Spinal cord (tissue), 10 donors: ENCODE measurements around the gene MGMT. TPM values are rescaled to one million over a fixed set of nuclear protein-coding genes. Genes with fewer than 3 reads are reported as not detected.

Experiments used
- DNase-seq, 6 donors: peaks; one replicate each; pipeline versions ENCODE4 v3.0.0 to v3.0.0-alpha.2; 2013 to 2015; ENCODE audit warnings: low spot score in 6 of 6, low read depth in 4 of 6
- H3K27ac ChIP-seq: one replicate; pipeline ENCODE4 v1.5.1; 2013; ENCODE audit warnings: low read depth, low read length, control low read depth
- H3K27me3 ChIP-seq: one replicate; pipeline ENCODE4 v1.6.1; 2013; ENCODE audit warnings: low read length; ENCODE audit not compliant: control insufficient read depth, insufficient read depth
- H3K36me3 ChIP-seq: one replicate; pipeline ENCODE4 v1.6.1; 2013; ENCODE audit warnings: low read length; ENCODE audit not compliant: control insufficient read depth, insufficient read depth
- H3K4me1 ChIP-seq: one replicate; pipeline ENCODE4 v1.6.1; 2013; ENCODE audit warnings: low read length; ENCODE audit not compliant: control insufficient read depth, insufficient read depth
- H3K4me3 ChIP-seq: one replicate; pipeline ENCODE4 v1.5.1; 2013; ENCODE audit warnings: low read depth, low read length, control low read depth
- H3K9me3 ChIP-seq: one replicate; pipeline ENCODE4 v1.6.1; 2013; ENCODE audit warnings: low read length; ENCODE audit not compliant: control insufficient read depth, insufficient read depth
- WGBS: methylation state at CpG from one replicate; pipeline ENCODE4 v1.1.5; 2013; ENCODE audit warnings: missing lambda C conversion rate; ENCODE audit not compliant: insufficient coverage; 5-methylcytosine and 5-hydroxymethylcytosine counted together
- polyA plus RNA-seq, 2 donors: library from polyadenylated mRNA; unstranded; fragments of 120-200 nt; gene quantifications; one replicate each; pipeline ENCODE4 v1.2.1, GENCODE V29; 2013; ENCODE audit not compliant: insufficient read length in 2 of 2
- total RNA-seq, 2 donors: library from RNA; depleted of rRNA in 1 of 2; stranded (reverse); fragments of 120-200 nt in 1 of 2; fragments of >200 nt in 1 of 2; gene quantifications; one replicate each; pipeline versions ENCODE4 v1.2.3 to v1.2.4, GENCODE V29; 2013 to 2014
- donor health status: healthy.

Gene MGMT
- total and polyA plus RNA-seq, 4 donors, result 10.4 to 31.9 (median 13.7) TPM

DNA sequence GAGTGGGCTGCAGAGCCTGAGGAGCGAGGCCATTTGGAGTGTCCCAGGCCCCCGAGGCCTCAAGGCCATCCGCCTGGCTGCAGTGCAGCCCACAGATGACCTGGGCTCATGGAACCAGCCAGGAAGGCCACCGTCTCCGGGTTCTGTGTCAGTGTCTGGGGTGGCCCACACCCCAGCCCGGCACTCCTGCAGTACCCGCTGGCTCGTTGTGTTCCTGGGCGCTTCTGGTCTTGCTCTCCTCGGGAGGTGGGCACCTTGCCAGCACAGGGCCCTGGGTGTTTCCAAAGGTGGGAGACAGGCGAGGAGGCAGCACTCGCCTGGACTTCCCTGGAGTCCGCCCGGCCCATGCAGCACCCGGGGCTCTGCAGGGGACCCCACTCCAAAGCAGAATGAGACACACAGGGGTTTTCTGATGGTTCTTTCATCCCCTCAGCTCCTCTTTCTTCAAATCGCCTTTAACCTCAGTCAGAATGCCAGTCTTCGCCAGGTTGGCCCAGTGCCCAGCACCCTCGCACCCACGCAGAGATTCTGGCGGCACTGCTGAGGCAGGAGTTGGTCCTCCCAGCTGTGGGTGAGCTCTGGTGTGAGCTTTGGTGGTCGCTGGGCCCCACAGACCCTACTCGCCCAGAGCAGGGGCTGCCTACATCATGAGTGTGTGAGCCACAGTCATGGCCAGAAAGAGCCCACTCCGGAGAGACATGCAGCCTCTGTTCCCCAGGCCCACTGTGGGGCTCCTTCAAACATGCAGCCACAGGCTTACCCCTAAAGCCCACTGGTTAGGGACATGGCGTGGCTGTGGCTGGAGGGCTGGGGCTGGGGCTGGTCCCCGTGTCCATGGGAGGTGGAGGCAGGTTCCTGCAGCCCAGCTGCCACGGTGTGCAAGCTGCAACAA lies 341.3 kb downstream of the MGMT start:
- Histone ChIP-seq H3K36me3 (no peaks in the 10 kb centered on the region), H3K4me1 (no peaks in the 10 kb centered on the region), H3K4me3 (no peak overlapping the region), H3K27me3 (peaks cover 2% of the 10 kb centered on the region), H3K27ac (no peak overlapping the region), H3K9me3 (peaks cover 6% of the 10 kb centered on the region)
- WGBS, result 80% methylated on average over 25 of the region's 26 CpGs
- DNase-seq, result no peak

DNA sequence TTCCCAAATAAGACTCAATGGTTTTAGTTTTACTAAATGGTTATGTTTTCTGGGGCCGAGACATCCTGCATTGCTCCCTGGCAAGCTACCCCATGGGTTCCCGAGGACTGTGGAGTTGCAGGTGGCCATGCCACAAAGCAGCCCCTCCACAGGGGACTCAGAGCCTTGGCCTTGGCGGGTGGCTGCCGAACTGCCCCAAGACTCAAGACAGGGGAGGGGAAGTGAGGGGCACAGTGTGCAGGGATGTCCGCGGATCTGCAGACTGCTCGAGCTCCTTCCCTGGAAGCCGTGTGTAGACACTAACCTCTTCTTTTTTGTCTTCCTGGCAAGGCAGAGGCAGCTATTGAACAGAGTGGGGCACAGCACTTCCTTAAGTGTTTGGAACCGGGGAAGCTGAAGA lies 342.4 kb downstream of the MGMT start:
- 70% methylated on average over 5 of the region's 9 CpGs for WGBS
- H3K4me3 ChIP-seq, result no peak overlapping the region
- no peaks in the 10 kb centered on the region for H3K4me1 ChIP-seq
- H3K27me3 ChIP-seq, result peaks cover 2% of the 10 kb centered on the region
- H3K36me3 ChIP-seq, result no peaks in the 10 kb centered on the region
- no peak overlapping the region for H3K27ac ChIP-seq
- no peak for DNase-seq
- peaks cover 3% of the 10 kb centered on the region for H3K9me3 ChIP-seq

DNA sequence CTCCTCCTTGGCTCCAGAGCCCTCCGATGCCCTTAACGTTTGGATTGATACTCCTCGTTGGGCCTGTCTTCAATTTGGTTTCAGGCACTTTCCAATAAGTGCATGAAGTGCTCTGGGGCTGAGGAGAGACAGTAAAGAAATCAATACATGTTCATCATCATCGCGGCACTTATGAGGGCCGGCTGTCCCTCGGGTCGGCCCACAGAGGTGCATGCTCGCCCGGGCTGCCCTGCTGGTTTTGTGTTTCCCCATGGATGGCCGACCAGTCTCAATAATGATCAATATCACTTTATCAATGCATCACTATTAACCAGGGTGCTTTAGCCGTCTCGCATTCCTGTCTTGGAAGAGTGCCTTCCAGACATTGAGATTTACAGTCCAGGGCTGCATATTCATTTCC lies 342.8 kb downstream of the MGMT start:
- Histone ChIP-seq H3K4me3 (no peak overlapping the region), H3K27ac (no peak overlapping the region), H3K9me3 (peaks cover 3% of the 10 kb centered on the region), H3K27me3 (peaks cover 2% of the 10 kb centered on the region), H3K36me3 (no peaks in the 10 kb centered on the region), H3K4me1 (no peaks in the 10 kb centered on the region)
- 80% methylated on average over 10 of the region's 13 CpGs for WGBS
- DNase-seq, result no peak

DNA sequence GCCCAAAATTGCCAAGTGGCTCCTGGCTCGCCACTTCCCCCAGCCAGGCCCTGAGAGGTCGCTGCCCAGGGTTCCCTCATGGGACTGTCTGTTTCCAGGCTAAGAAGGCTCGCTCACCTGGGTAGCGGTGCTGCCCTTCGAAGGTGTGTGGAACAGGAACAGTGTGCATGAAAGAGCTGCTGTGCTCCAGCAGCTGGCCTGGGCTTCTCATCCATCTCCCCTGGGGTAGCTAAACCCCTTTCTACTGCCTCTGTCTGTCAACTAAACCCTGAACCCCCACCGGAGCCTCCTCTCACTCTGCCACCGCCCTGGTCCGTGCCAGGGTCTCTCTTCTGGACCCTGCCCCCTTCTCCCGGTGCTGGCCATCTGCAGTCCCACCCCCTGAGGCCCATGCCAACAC lies 344.2 kb downstream of the MGMT start:
- no peak overlapping the region for H3K27ac ChIP-seq

DNA sequence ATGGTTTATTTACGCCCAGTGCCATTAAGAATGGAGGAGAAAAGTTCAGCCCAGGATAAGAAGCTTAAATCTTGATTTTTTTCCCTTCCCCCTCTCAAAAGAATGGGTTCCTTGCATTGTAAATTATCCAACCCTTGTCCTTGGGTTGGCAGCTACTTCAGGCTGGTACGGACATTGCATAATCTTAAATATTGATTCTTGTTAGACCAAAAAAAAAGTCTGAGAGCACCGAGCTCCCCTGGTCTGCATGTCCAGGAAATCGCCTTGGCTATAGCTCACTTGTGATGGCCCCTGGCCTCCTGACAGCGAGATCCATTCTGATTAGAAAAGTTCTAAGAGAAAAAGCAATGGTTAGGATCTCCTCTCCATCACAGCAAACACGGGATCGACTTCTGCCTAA lies 345.4 kb downstream of the MGMT start:
- DNase-seq, result no peak
- Histone ChIP-seq H3K27me3 (peaks cover 2% of the 10 kb centered on the region), H3K9me3 (no peaks in the 10 kb centered on the region), H3K36me3 (no peaks in the 10 kb centered on the region), H3K27ac (no peak overlapping the region), H3K4me1 (peaks cover 8% of the 10 kb centered on the region), H3K4me3 (no peak overlapping the region)
- WGBS, result 70% methylated on average over 4 of the region's 7 CpGs

More for the DNA sequence above, 344.2 kb downstream of the MGMT start:
- Histone ChIP-seq H3K9me3 (no peaks in the 10 kb centered on the region), H3K36me3 (no peaks in the 10 kb centered on the region), H3K4me1 (peaks cover 8% of the 10 kb centered on the region), H3K27me3 (peaks cover 2% of the 10 kb centered on the region), H3K4me3 (no peak overlapping the region)
- 90% methylated on average over 9 of the region's 9 CpGs for WGBS
- no peak for DNase-seq

DNA sequence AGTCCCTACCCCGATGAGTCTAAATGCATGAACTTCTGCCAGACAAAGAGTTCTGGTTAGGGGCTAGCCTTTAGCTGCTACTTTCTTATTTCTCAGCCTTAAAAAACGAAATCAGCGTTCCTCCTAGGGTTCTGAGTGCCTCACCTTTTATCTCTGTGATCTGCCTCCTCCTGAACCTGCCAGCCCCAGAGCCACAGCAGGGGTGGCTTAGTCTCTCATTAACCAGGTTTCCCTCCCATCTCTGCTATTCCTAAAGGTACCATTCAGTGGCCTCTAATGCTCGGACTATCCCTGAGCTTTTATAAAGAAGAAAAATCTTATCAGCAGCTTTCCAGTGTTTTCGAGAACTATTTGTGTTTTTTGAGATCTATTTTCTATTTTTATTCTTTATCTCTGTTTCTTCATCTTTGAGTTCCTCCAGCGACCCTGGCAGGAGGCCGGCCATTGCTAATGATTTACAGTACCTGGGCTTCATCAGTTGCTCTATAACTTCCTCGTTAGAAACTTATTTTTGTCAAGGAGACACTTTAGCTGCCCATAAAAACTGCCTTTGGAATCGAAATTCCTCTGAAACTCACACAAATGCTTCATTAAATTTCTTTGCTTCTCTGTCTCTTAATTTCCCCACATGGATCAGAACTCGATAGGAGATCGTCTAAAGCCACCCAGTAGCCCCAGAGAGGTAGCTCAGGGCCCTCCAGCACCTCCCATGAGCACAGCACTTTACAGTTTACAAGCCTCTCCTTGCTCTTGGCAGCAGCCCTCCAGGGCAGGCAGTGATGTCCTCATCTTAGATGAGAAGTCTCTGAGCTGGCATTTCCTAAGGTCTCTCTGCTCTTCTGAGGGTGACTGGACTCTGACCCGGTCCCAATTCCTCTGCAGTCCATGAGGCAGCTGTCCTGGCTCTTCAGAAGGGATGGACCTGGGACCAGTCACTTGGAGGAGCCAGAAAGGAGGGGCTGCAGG lies 347.9 kb downstream of the MGMT start:
- Histone ChIP-seq H3K9me3 (no peaks in the 10 kb centered on the region), H3K4me1 (peaks cover 8% of the 10 kb centered on the region), H3K36me3 (no peaks in the 10 kb centered on the region), H3K27ac (no peak overlapping the region), H3K27me3 (peaks cover 2% of the 10 kb centered on the region), H3K4me3 (no peak overlapping the region)
- DNase-seq, result peak in 1 of 6 donors; percentile 6
- 87% methylated on average over 10 of the region's 12 CpGs for WGBS

DNA sequence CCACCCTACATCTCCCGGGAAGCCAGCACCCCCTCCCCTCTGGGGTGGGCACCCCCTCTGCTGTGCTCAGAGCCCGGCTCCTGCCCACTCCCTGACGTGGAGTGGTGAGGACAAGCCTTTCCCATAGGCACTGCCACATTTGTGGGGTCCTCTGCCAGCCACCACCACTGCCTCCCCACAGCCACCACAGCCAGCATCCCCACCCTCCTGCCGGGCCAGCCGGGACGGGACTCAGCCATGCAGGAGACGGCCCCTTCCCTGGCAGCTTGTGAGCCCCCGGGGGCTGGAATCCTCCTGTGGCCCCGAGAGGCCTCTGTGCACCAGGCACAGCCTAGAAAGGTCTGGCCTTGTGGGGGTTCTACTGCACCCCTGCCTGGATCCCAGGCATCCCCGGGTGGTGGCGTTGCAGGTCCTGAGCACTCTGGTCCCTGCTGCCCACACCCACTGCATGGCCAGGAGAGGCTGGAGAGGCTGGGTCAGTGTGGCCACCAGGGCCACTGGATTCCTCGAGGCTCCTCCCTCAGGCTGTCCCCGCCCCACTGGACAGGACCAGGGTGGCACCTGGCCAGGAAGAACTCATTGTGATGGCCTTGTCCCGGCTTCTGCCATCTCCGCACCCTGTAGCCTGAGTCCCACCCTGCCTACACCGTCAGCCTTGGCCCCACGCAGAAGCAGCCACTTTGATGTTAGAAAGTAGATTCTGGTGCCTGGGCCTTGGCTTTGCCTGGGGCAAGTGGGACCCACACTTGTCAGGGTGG lies 349.0 kb downstream of the MGMT start:
- H3K9me3 ChIP-seq, result no peaks in the 10 kb centered on the region
- no peaks in the 10 kb centered on the region for H3K27me3 ChIP-seq
- no peak overlapping the region for H3K4me3 ChIP-seq
- DNase-seq, result no peak
- 89% methylated on average over 17 of the region's 17 CpGs for WGBS
- H3K27ac ChIP-seq, result no peak overlapping the region
- peaks cover 8% of the 10 kb centered on the region for H3K4me1 ChIP-seq
- no peaks in the 10 kb centered on the region for H3K36me3 ChIP-seq

DNA sequence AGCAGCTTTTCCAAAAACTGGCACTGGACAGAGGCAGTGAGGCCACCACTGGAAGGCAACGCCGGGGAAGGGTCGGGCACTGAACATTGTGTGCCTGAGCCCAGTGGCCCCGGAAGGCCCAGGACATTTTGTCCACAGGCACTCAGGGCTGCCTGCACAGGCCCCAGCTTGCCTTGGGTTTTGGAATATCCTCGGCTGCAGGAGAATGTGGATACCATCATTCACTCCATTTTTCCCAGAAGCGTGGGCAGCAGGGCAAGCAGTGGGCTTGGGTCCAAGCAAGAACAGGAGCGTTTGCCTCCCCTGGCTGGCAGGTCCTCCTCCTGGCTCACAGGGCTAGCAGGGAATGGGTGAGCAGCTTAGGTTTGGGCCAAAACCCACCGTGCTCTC lies 349.6 kb downstream of the MGMT start:
- no peak overlapping the region for H3K4me3 ChIP-seq
- H3K27me3 ChIP-seq, result no peaks in the 10 kb centered on the region
- 90% methylated on average over 6 of the region's 8 CpGs for WGBS
- DNase-seq, result no peak
- peaks cover 8% of the 10 kb centered on the region for H3K4me1 ChIP-seq
- no peaks in the 10 kb centered on the region for H3K36me3 ChIP-seq
- H3K27ac ChIP-seq, result no peak overlapping the region
- H3K9me3 ChIP-seq, result no peaks in the 10 kb centered on the region
